HS-27A (cell line): ENCODE results near the gene ARMCX5.
A peak's percentile ranks its signal among the peaks of the same experiment; 100 is the strongest.

ENCODE experiments used
- DNase-seq: peaks from one replicate; pipeline ENCODE4 v3.0.0-alpha.2; 2012; ENCODE audit warnings: low read depth, missing footprints

Gene ARMCX5

GRCh38 chrX:102599084-102599950, at the start of gene ARMCX5:
ARMCX5 (plus strand) TSS chrX:102599515; CDS start chrX:102602142, 2,627 bp downstream.
- DNase-seq: peak; percentile 62

GRCh38 chrX:102558607-102559006, 40.7 kb upstream of the ARMCX5 start:
- DNase-seq: no peak

GRCh38 chrX:102560423-102561068, 38.8 kb upstream of the ARMCX5 start:
- DNase-seq: no peak

- DNase-seq: no peak
Measured at GRCh38 chrX:102580891-102581290, 18.4 kb upstream of the ARMCX5 start.

GRCh38 chrX:102593367-102593766, 5.9 kb upstream of the ARMCX5 start:
- DNase-seq: no peak

- DNase-seq: peak; percentile 3
Measured at GRCh38 chrX:102599951-102600579, 750 bp downstream of the ARMCX5 start.

GRCh38 chrX:102604327-102604726, 5.0 kb downstream of the ARMCX5 start:
- no peak for DNase-seq

GRCh38 chrX:102606115-102606514, 6.8 kb downstream of the ARMCX5 start:
- DNase-seq: no peak

- DNase-seq: no peak
Measured at GRCh38 chrX:102610905-102611304, 11.6 kb downstream of the ARMCX5 start.

- no peak for DNase-seq
Measured at GRCh38 chrX:102624105-102624504, 24.8 kb downstream of the ARMCX5 start.

- no peak for DNase-seq
Measured at GRCh38 chrX:102627640-102628039, 28.3 kb downstream of the ARMCX5 start.

- DNase-seq: no peak
Measured at GRCh38 chrX:102637561-102637960, 38.2 kb downstream of the ARMCX5 start.

- DNase-seq: no peak
Measured at GRCh38 chrX:102650903-102651241, 51.6 kb downstream of the ARMCX5 start.

- no peak for DNase-seq
Measured at GRCh38 chrX:102651242-102652011, 52.1 kb downstream of the ARMCX5 start, which contains the start of gene GPRASP1. GPRASP1 (plus strand) TSS chrX:102651483; CDS start chrX:102653914, 2,431 bp downstream.

GRCh38 chrX:102652031-102652688, 52.8 kb downstream of the ARMCX5 start:
- no peak for DNase-seq
